ENCODE measurements around the gene ZNF462. TPM values are rescaled to one million over a fixed set of nuclear protein-coding genes. Genes with fewer than 3 reads are reported as not detected.

The ZNF462 gene
- total and polyA plus RNA-seq, 2 of the 13 experiments (the other 11 are each of a cell fraction or from before 2014, with no cell fraction given) = not detected

DNA sequence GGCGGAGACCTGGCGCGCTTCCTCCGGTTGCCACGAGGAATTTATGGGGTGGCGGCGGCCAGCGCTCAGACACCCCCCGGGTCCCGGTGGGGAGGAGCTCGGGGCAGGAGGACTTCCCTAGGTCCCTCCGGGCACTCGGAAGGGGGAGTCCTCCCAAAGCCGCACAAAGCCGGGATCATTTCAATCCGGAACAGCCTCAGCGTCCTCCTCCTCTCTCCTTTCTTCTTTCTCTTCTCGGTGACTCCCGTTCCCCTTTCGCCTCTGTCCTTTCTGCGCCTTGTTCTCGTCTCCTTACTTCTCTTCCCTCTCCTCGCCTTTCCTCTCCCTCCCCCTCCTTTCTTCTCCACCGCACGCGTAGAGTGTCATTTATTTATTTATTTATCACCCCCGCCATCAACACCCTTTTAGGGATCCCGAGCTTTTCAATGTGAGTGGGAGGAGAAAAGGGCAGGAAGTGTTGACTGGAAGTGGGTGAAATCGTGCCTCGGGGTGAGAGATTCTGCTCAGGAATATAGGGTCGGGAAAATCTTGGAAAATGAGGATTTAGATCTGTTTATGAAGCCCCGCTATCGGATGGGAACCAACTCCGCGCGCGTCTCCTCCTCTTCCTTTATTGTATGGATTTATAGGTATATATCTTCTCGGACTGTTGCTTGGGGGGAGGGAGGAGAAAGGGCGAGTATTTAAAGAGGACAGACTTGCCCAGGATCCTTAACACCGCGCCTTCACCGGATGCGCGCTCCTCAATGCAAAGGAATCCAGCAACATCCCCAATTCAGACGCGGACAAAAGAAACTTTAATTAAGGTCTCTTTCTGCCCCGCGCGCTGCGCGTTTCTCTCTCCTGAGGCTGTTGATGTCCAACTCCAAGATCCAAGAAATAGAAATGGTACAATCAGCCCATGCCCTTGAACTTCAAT is 2.0 kb upstream of the ZNF462 start:
- H3K79me2 ChIP-seq (ENCODE audit: insufficient read depth, low read length) = no peaks in the 10 kb centered on the region
- no peak overlapping the region for H3K27ac ChIP-seq (ENCODE audit: extremely low read length, insufficient read depth, low read length)
- CTCF ChIA-PET (ENCODE audit: low intra/inter-chr PET ratio, low total read pairs) = no interaction called here
- H4K20me1 ChIP-seq (ENCODE audit: insufficient read depth, low read length) = no peaks in the 10 kb centered on the region
- H2AFZ ChIP-seq (ENCODE audit: low read length) = no peak overlapping the region
- no peak for DNase-seq (ENCODE audit: low spot score)
- peaks cover 0 to 37% of the 10 kb centered on the region in 2 experiments; a peak in 3 of 5 replicates for H3K27me3 ChIP-seq (ENCODE audit: control insufficient read depth in 1 of 2, insufficient read depth in 2 of 2, low read length in 2 of 2)
- no peaks in the 10 kb centered on the region for H3K4me1 ChIP-seq (ENCODE audit: insufficient read depth, low read length)
- no TSS peak for BruUV-seq (replicated peaks)
- in situ Hi-C loops (cut with HindIII; ENCODE audit: extremely low pct_ligation_motif_present, low pct_unique_long_range_greater_than_20kb) (no loop called here), intact Hi-C loops (cut with micrococcal nuclease; ENCODE audit: unreplicated experiment) (no loop called here)
- no peak for ATAC-seq
- H3K9ac ChIP-seq (ENCODE audit: insufficient read depth, low read depth, low read length) = no peak overlapping the region
- H3K4me2 ChIP-seq (ENCODE audit: low read depth, low read length) = no peak overlapping the region
- no peaks in the 10 kb centered on the region for H3K9me3 ChIP-seq (ENCODE audit: low read length)
- POLR2A ChIA-PET = no interaction called here
- WGBS (ENCODE audit: low lambda C conversion rate) = 74% methylated on average over 40 of the region's 51 CpGs
- no peaks in the 10 kb centered on the region for H3K36me3 ChIP-seq (replicated peaks in 1 of 2; ENCODE audit: control insufficient read depth in 1 of 2, insufficient read depth in 2 of 2, low read length in 2 of 2)
- FAIRE-seq = no peak
- no peak overlapping the region for H3K4me3 ChIP-seq (replicated peaks in 1 of 3; ENCODE audit: insufficient read depth in 1 of 3, low read depth in 2 of 3, low read length in 3 of 3)
- TF ChIP-seq, protein P1, sequence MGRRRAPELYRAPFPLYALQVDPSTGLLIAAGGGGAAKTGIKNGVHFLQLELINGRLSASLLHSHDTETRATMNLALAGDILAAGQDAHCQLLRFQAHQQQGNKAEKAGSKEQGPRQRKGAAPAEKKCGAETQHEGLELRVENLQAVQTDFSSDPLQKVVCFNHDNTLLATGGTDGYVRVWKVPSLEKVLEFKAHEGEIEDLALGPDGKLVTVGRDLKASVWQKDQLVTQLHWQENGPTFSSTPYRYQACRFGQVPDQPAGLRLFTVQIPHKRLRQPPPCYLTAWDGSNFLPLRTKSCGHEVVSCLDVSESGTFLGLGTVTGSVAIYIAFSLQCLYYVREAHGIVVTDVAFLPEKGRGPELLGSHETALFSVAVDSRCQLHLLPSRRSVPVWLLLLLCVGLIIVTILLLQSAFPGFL (CRISPR knock-in tag; IDR thresholded peaks at IDR 0.05) = no peak
- TF ChIP-seq, protein P2, sequence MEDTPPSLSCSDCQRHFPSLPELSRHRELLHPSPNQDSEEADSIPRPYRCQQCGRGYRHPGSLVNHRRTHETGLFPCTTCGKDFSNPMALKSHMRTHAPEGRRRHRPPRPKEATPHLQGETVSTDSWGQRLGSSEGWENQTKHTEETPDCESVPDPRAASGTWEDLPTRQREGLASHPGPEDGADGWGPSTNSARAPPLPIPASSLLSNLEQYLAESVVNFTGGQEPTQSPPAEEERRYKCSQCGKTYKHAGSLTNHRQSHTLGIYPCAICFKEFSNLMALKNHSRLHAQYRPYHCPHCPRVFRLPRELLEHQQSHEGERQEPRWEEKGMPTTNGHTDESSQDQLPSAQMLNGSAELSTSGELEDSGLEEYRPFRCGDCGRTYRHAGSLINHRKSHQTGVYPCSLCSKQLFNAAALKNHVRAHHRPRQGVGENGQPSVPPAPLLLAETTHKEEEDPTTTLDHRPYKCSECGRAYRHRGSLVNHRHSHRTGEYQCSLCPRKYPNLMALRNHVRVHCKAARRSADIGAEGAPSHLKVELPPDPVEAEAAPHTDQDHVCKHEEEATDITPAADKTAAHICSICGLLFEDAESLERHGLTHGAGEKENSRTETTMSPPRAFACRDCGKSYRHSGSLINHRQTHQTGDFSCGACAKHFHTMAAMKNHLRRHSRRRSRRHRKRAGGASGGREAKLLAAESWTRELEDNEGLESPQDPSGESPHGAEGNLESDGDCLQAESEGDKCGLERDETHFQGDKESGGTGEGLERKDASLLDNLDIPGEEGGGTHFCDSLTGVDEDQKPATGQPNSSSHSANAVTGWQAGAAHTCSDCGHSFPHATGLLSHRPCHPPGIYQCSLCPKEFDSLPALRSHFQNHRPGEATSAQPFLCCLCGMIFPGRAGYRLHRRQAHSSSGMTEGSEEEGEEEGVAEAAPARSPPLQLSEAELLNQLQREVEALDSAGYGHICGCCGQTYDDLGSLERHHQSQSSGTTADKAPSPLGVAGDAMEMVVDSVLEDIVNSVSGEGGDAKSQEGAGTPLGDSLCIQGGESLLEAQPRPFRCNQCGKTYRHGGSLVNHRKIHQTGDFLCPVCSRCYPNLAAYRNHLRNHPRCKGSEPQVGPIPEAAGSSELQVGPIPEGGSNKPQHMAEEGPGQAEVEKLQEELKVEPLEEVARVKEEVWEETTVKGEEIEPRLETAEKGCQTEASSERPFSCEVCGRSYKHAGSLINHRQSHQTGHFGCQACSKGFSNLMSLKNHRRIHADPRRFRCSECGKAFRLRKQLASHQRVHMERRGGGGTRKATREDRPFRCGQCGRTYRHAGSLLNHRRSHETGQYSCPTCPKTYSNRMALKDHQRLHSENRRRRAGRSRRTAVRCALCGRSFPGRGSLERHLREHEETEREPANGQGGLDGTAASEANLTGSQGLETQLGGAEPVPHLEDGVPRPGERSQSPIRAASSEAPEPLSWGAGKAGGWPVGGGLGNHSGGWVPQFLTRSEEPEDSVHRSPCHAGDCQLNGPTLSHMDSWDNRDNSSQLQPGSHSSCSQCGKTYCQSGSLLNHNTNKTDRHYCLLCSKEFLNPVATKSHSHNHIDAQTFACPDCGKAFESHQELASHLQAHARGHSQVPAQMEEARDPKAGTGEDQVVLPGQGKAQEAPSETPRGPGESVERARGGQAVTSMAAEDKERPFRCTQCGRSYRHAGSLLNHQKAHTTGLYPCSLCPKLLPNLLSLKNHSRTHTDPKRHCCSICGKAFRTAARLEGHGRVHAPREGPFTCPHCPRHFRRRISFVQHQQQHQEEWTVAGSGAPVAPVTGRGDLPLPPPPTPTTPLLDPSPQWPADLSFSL (CRISPR knock-in tag; IDR thresholded peaks at IDR 0.05) = no peak
- TF ChIP-seq, protein P3, sequence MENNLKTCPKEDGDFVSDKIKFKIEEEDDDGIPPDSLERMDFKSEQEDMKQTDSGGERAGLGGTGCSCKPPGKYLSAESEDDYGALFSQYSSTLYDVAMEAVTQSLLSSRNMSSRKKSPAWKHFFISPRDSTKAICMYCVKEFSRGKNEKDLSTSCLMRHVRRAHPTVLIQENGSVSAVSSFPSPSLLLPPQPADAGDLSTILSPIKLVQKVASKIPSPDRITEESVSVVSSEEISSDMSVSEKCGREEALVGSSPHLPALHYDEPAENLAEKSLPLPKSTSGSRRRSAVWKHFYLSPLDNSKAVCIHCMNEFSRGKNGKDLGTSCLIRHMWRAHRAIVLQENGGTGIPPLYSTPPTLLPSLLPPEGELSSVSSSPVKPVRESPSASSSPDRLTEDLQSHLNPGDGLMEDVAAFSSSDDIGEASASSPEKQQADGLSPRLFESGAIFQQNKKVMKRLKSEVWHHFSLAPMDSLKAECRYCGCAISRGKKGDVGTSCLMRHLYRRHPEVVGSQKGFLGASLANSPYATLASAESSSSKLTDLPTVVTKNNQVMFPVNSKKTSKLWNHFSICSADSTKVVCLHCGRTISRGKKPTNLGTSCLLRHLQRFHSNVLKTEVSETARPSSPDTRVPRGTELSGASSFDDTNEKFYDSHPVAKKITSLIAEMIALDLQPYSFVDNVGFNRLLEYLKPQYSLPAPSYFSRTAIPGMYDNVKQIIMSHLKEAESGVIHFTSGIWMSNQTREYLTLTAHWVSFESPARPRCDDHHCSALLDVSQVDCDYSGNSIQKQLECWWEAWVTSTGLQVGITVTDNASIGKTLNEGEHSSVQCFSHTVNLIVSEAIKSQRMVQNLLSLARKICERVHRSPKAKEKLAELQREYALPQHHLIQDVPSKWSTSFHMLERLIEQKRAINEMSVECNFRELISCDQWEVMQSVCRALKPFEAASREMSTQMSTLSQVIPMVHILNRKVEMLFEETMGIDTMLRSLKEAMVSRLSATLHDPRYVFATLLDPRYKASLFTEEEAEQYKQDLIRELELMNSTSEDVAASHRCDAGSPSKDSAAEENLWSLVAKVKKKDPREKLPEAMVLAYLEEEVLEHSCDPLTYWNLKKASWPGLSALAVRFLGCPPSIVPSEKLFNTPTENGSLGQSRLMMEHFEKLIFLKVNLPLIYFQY (CRISPR knock-in tag; IDR thresholded peaks at IDR 0.05; ENCODE audit: borderline replicate concordance) = no peak
- no peak for TF ChIP-seq MTA3 (CRISPR knock-in tag; IDR thresholded peaks at IDR 0.05)
- TF ChIP-seq, protein P4, sequence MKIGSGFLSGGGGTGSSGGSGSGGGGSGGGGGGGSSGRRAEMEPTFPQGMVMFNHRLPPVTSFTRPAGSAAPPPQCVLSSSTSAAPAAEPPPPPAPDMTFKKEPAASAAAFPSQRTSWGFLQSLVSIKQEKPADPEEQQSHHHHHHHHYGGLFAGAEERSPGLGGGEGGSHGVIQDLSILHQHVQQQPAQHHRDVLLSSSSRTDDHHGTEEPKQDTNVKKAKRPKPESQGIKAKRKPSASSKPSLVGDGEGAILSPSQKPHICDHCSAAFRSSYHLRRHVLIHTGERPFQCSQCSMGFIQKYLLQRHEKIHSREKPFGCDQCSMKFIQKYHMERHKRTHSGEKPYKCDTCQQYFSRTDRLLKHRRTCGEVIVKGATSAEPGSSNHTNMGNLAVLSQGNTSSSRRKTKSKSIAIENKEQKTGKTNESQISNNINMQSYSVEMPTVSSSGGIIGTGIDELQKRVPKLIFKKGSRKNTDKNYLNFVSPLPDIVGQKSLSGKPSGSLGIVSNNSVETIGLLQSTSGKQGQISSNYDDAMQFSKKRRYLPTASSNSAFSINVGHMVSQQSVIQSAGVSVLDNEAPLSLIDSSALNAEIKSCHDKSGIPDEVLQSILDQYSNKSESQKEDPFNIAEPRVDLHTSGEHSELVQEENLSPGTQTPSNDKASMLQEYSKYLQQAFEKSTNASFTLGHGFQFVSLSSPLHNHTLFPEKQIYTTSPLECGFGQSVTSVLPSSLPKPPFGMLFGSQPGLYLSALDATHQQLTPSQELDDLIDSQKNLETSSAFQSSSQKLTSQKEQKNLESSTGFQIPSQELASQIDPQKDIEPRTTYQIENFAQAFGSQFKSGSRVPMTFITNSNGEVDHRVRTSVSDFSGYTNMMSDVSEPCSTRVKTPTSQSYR (CRISPR knock-in tag; IDR thresholded peaks at IDR 0.05; ENCODE audit: borderline replicate concordance) = no peak
- TF ChIP-seq HOXA7 (CRISPR knock-in tag; IDR thresholded peaks at IDR 0.05) = no peak
- no peak for TF ChIP-seq ZNF564 (CRISPR knock-in tag; IDR thresholded peaks at IDR 0.05)
- no peak for TF ChIP-seq NFKBIZ (CRISPR knock-in tag; IDR thresholded peaks at IDR 0.05)
